C4-2B (cell line): ENCODE measurements around the gene C1QL4.

ENCODE experiments used
- H3K27ac ChIP-seq: fragments of 450-650 bp; 2 replicates; pipeline ENCODE4 v1.5.1; 2017
- ZFX ChIP-seq: fragments of 450-650 bp; IDR thresholded peaks from 2 replicates; pipeline ENCODE4 v1.6.1; 2017
- TF ChIP-seq, protein P1 (sequence below): fragments of 450-650 bp; conservative IDR thresholded peaks from 2 replicates; pipeline ENCODE4 v1.5.1; 2017; ENCODE audit warnings: mild to moderate bottlenecking

Gene C1QL4

DNA sequence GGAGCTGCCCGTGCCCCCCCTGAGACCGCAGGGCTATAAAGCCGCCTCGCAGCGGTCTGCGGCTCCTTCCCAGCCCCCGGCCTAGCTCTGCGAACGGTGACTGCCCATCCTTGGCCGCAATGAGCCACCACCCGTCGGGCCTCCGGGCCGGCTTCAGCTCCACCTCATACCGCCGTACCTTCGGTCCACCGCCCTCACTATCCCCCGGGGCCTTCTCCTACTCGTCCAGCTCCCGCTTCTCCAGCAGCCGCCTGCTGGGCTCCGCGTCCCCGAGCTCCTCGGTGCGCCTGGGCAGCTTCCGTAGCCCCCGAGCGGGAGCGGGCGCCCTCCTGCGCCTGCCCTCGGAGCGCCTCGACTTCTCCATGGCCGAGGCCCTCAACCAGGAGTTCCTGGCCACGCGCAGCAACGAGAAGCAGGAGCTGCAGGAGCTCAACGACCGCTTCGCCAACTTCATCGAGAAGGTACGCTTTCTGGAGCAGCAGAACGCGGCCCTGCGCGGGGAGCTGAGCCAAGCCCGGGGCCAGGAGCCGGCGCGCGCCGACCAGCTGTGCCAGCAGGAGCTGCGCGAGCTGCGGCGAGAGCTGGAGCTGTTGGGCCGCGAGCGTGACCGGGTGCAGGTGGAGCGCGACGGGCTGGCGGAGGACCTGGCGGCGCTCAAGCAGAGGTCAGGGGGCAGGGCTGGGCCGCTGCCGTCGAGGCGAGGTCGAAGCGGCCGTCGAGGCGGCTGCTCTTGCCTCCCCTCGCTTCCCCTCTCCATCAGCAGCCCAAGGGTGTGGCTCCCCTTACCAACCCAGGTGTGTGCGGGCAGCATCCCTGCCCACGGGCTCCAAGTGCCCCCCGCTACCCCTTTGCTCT is 41.7 kb downstream of the C1QL4 start, which contains the start of gene PRPH:
PRPH (plus strand) TSS at position 66 of the 855 bp plus-strand sequence; CDS start at position 120, 54 bp downstream.
- peak within 1 kb of the TSS; percentile 79 for H3K27ac ChIP-seq

DNA sequence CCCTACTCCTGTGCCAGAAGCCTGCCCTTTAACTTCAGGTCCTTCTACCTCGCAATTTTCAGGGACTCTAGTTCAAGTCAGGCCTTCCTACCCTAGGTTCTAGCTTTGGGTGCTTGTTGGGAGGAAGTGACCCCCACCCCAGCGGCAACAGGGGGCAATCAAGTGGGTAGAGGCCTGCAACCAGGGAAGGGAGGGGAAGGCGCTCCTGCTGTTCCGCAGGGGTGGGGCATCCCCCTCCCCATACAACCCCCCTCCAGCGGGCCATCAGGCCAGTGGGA is 42.2 kb downstream of the C1QL4 start:
- H3K27ac ChIP-seq, result peak overlapping the region; percentile 79; the same call in 1 of the 2 replicates
- TF ChIP-seq ZFX, result no peak
- TF ChIP-seq, protein P1, sequence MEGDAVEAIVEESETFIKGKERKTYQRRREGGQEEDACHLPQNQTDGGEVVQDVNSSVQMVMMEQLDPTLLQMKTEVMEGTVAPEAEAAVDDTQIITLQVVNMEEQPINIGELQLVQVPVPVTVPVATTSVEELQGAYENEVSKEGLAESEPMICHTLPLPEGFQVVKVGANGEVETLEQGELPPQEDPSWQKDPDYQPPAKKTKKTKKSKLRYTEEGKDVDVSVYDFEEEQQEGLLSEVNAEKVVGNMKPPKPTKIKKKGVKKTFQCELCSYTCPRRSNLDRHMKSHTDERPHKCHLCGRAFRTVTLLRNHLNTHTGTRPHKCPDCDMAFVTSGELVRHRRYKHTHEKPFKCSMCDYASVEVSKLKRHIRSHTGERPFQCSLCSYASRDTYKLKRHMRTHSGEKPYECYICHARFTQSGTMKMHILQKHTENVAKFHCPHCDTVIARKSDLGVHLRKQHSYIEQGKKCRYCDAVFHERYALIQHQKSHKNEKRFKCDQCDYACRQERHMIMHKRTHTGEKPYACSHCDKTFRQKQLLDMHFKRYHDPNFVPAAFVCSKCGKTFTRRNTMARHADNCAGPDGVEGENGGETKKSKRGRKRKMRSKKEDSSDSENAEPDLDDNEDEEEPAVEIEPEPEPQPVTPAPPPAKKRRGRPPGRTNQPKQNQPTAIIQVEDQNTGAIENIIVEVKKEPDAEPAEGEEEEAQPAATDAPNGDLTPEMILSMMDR, result no peak

More for the DNA sequence above, 41.7 kb downstream of the C1QL4 start, which contains the start of gene PRPH:
- TF ChIP-seq, protein P1, result no peak
- no peak for TF ChIP-seq ZFX

DNA sequence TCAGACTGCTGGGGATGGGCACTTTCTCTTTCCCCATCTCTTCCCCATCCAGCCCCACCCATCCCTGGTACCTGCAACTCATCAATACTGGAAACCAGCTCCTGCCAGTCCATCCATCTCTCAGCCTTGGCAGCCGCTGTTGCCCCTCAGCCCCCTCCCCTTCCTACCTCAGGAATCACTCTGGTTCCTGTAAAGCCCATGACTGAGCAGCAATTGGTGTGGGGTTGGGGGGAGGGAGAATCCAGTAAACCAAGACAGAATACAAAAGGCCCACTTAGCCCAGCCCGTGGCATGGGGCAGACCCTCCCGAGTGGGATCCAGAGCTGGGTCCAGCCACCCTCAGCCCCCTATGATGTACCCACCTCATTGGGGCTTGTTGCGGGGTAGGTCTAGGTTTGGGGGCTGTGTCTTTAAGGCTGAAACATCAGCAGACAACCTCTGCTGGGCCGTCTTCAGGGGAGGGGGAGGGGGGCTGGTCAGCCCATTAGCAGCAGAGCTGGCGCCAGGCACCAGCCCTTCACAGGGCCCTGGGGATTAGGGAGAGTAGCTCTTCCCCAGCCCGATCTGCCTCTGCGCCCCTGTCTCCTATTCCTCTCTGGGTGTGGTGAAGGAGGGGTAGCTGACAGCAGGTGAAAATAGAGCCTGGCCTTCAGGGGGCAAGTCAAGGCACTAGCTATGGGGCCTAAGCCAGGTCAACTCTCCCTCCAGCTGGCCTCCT is 42.7 kb downstream of the C1QL4 start:
- peak overlapping the region; percentile 79 for H3K27ac ChIP-seq
- TF ChIP-seq, protein P1, result no peak
- no peak for TF ChIP-seq ZFX

DNA sequence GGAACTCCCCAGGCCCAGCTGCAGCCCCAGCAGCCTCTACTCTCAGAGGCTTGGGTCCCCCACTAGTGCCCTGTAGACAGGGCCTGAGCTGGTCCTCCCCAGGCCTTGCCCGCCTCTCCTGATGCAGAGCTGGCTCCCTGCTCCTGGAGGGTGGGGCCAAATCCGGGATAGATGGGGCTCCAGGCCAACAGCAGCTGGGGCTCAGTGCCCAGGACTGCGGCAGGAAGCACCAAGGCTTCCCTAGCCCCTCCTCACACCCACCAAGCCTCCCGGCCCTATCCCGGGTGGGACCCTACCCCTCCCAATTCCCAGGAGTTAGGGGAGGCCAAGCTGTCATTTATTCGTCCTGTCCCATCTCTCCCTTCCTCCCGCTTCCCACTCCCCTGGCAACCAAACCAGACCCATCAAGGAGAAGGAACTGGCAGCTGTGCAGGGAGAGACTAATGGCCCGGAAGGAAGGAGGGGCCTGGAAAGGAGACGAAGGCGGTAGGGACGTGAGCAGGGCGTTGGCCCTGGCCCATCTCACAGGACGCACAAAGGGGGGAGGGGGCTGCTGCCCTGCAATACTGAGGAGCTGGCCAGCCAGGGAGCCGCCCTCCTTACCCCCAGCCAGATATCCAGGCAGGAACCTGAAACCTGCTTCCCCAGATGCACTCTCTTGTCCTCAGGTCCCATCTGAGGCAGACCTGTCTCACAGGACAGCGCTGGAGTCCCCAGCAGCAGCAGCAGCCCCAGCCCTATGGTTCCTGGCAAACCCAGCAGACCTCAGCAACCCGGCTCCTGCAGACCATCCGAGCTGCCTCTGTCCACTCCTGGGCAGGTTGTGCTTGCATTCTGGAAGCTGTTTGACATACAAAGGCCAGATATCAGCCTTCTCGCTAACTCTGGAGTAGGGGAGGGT is 43.7 kb downstream of the C1QL4 start:
- peak overlapping the region; percentile 79 for H3K27ac ChIP-seq
- TF ChIP-seq, protein P1, result no peak
- TF ChIP-seq ZFX, result no peak

DNA sequence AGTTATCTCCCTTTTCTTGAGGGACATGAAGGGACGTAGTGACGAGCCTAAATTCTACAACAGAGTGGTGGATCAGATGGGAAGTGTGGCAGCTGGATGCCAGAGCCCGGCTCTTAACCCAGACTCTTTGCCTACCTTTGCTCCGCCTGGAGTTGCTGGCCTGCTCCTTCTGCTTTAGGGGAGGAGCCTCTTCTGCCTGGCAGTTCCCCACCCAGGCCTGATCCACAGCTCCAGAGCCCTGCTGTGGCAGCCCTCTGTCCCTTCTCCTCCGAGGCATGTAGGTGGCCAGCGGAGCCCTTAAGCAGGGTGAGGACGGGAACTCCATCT is 44.3 kb downstream of the C1QL4 start:
- H3K27ac ChIP-seq, result peak overlapping the region; percentile 79
- TF ChIP-seq, protein P1, result no peak
- TF ChIP-seq ZFX, result peak; percentile 68; the same call in 1 of the 2 replicates

DNA sequence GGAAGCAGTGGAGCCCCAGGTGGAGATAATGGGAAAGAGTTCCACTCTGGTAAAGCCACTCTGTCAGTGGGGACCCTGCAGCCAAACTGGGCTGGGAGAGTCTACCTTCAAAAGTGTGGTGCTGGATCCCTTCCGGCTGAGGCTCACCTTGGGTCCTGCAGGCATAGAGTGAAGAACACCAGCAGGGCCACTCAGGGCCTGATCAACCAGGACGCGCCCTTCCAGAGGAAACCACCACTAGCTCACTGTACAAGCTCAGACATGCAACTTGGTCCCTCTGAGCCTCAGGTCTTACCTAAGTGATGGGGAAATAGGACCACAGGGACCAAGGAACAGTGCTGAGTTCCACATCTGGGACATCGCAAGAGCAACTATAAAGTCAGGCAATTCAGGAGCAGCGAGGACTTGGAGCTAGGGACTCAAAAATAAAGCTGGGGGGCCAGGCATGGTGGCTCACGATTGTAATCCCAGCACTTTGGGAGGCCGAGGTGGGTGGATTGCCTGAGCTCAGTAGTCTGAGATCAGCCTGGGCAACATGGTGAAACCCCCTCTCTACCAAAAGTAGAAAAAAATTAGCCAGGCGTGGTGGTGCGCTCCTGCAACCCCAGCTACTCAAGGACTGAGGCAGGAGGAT is 47.9 kb downstream of the C1QL4 start:
- TF ChIP-seq ZFX, result no peak
- TF ChIP-seq, protein P1, result no peak

More for the DNA sequence above, 47.9 kb downstream of the C1QL4 start:
- H3K27ac ChIP-seq, result no peak overlapping the region
